HG03432 (cell line): Measurements from ENCODE around the gene PTPN12.
"Not testable (repeated sequence)": the region's sequence is repeated elsewhere in the genome, so short reads cannot be mapped to it uniquely, and the experiment has no call there.

Experiments
- ATAC-seq: cut with Tn5 transposase; IDR thresholded peaks from one replicate; pipeline ENCODE4 v1.9.1; 2021; ENCODE audit warnings: mild to moderate bottlenecking, moderate library complexity; ENCODE audit not compliant: unreplicated experiment

Gene PTPN12

DNA sequence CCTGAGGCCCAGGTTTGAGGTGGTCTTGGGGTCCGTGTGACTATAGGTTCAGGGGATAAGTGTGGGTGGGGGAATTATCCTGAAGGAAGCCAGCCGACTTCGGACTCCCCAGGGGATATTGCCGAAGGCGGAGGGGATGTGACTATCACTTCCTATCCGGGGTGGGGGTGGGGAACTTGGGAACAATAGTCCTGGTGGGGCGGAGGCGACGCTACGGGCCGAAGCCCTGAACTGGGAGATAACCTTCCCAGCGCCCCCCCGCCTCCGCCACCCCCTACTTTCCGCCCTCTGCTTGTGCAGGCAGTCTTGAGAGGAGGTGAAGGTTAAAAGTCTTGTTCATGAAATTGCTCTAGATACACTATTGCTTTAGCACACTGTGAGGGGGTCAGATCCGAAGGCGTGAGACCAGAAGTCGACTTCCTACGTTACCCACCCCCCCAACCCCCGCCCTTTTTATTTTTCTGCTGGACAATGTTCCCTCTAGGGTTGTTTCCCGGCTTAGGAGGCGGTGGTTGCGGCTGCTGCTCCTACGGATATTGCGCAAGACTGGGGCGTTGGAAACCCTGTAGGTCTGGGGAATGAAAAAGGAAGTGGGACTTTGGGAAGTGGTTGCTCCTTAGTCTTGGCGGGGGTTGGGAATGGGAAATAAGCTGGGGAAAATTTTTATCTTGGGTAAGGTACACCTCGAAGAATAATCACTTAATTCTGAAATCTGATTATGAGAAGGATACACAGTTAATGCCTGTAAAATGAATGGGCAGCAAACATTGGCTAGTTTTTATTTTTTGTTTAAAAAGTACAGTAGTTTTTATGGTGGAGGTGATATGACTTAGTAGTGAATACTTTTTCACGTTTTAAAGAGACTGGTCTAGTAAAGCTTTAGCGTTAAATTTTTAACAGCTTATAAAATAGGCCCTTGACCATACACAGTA lies 1.5 kb downstream of the PTPN12 start:
- no peak for ATAC-seq

GRCh38 chr7:77540402-77540822 lies 3.3 kb downstream of the PTPN12 start:
- no peak for ATAC-seq

- ATAC-seq: not testable (repeated sequence)
Measured at GRCh38 chr7:77540993-77541392, 3.9 kb downstream of the PTPN12 start.

DNA sequence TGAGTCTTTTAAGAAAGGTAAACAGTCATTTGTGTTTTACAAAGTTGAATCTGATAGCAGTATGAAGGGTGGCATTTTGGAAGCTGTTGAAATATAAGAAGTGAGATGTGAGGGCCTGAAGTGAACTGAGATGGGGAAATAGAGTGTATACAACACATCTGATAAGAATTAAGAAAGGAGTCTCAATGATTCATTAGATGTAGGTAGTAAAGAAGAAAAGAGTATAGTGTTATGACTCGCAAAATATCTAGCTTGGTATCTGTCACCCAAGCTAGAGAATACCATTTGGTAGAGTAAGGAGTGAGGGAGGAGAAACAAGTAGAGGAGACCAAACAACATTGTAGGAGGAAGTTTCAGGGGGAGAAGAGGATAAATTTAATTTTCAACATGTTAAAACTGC lies 5.3 kb downstream of the PTPN12 start:
- ATAC-seq: no peak

DNA sequence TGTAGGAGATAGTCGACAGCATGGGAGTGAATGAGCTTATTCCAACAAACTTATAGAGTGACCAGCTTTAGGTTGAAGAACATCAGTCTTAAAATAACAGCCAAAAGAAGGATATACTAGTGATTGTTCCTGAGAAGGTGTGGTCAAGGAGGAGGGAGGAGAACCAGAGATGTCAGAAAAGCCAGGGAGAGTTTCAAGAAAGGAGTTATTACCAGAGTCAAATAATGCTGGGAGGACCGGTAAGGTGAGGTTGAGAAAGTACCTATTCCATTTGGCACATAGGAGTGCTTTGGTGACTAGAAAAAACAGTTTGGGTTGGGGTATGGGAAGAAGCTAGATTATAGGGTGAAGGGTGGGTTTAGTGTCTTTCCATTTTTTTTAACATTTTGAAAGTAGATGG lies 5.8 kb downstream of the PTPN12 start:
- no peak for ATAC-seq

- no peak for ATAC-seq
Measured at GRCh38 chr7:77543910-77544309, 6.8 kb downstream of the PTPN12 start.

DNA sequence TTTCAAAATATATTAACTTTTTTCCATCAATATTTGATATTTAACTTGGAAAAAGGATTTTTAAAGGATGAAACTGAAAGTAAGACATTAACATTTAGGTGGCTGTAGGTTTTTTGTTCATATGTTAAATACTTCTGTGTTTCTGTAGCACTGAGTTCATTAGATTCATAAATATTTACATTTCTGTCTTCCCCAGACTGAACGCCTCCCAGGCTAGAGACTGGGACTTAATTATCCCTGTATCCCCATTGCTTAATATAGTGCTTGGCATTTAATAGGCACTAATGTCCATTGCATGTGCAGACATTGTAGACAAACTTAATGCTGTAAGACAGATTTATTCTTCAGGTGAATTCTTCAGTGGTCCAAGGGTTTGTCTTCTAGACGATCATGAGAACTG lies 7.4 kb downstream of the PTPN12 start:
- no peak for ATAC-seq

DNA sequence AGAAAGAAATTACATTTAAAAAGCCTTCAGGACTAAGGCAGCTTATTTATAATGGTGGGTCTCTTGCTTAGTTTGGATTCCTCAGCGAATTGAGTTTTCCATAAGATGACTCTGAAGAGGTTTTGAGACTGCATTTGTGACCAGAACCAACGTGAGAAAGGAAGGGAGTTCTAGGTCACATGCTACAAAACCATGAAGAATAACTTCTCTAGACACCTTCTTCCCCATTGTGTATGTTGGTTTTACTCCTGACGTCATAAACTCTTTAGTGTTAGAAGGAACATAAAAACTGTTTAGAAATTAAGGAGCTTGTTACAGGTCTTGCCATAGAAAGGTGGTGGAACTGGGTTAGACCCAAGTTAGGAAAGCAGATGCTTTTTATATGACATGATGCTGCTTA lies 11.1 kb downstream of the PTPN12 start:
- ATAC-seq: no peak

DNA sequence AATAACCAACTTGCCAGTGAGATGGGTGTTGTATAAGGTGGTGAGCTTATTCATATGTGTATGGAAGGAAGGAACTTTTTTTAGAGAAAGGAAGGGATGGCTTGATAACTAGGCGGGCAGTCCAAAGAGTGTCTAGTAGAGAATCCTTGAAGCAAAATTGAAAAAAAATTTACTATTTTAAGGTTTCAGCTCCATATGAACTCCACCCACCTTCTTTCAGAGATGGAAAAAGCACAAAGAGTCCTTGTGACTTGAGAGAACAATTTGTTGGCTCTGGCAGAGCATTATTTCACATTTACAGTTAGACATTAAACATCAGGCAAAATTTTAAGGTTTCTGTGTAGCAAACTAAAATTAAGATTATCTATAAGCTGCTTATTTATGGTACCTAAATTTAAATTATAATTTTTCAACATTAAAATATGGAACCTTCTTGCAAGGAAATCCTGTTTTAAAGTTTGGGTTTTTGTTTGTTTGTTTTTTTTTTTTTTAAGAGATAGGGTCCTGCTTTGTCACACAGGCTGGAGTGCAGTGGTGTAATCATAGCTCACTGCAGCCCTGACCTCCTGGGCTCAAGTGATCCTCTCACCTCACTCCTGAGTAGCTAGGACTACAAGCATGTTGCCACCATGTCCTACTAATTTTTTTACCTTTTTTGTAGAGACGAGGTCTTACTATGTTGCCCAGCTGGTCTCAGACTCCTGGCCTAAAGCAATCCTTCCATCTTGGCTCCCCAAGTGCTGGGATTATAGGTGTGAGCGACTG lies 12.2 kb downstream of the PTPN12 start:
- ATAC-seq: no peak

DNA sequence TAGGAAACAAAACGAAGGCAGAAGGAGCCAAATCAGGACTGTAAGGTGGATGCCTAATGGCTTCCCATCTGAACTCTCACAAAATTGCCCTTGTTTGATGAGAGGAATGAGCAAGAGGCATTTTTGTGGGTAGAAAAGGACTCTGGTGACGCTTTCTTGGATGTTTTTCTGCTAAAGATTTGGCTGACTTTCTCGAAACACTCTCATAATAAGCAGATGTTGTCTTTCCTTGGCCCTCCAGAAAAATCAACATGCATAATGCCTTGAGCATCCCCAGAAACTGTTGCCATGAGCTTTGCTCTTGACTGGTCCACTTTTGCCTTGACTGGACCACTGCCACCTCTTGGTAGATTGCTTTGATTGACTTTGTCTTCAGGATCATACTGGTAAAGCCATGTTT lies 13.5 kb downstream of the PTPN12 start:
- no peak for ATAC-seq

DNA sequence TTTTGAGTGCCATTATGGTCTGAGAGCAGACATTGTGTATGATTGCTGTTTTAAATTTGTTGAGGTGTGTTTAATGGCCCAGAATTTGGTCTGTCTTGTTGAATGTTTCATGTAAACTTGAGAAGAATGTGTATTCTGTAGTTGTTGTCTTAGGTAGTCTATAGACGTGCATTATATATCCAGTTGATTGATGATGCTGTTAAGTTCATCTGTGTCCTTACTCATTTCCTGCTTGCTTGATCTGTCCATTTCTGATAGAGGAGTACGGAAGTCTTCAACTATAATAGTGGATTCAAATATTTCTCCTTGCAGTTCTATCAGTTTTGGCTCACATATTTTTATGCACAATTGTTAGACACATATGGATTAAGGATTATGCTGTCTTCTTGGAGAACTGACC lies 16.0 kb downstream of the PTPN12 start:
- ATAC-seq: no peak

- ATAC-seq: no peak
Measured at GRCh38 chr7:77558284-77558967, 21.3 kb downstream of the PTPN12 start.

DNA sequence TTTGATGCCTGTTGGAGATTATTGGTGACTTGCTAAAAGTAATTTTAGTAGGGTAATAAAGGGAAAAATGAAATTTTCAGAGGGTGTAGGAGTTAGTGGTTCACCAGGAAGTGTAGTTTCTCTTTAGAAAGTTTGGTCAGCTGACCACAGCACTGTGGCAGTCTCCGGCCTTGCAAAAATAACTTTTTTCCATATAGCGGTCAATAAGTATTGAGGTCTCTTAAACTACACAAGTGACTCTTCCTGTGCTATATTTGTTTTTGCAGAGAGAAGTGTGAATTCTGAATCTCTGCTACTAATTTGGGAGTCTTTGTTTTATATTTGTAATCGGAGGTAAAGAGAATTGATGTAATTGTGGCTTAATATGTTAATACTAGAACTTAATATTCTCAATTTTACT lies 24.3 kb downstream of the PTPN12 start:
- ATAC-seq: peak; percentile 81

GRCh38 chr7:77563275-77563674 lies 26.2 kb downstream of the PTPN12 start:
- ATAC-seq: no peak

DNA sequence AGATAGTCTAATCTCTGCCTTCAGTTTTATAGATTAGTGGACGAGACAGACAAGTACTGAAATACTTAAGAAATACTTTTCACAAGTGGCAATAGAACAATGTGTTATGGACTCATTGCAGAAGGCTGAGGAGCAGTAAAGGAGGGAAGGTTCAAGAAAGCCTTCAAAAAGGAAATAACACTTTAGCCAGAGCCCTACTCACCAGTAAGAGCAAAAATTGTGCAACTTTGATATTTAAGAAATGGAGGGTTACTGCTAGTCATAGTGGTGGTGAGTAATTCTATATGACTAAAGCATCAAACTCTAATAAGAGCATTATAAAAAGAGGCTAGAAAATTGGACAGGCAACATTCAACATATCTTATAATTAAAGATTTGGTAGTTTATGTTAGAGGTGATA lies 28.8 kb downstream of the PTPN12 start:
- ATAC-seq: no peak

DNA sequence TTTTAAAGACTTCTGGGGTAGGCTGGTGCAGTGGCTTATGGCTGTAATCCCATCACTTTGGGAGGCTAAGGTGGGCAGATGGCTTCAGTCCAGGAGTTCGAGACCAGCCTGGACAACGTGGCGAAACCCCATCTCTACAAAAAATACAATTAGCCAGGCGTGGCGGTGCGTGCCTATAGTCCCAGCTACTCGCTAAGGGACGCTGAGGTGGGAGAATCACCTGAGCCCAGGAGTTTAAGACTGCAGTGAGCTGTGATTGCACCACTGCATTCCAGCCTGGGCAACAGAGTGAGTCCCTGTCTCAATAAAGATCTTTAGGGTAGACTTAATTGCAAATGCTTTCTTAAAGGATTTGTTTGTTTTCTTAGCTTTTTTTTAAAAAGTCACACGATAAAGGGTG lies 29.3 kb downstream of the PTPN12 start:
- no peak for ATAC-seq

DNA sequence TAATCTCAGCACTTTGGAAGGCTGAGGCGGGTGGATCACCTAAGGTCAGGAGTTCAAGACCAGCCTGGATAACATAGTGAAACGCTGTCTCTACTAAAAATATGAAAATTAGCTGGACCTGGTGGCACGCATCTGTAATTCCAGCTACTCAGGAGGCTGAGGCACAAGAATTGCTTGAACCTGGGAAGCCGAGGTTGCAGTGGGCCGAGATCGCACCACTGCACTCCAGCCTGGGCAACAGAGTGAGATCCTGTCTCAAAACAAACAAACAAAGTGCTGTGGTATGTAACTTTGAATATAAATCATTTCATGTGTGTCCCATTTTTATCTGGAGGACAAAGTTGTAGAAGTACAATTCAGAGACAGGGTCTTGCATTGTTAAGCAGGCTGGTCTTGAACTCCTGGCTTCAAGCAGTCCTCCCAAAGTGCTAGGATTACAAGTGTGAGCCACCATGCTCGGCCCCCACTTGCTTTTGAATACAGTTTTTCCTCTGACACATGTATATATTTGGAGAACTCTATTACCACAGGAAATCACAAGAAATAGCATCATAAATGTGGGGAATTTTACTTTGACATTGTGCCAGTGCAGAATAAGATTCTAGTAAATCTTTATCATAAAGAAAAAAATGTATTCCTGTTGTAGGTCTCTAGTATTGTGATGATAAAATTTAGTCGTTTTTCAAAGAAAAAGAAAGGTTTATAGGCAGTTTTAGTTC lies 32.6 kb downstream of the PTPN12 start:
- no peak for ATAC-seq

DNA sequence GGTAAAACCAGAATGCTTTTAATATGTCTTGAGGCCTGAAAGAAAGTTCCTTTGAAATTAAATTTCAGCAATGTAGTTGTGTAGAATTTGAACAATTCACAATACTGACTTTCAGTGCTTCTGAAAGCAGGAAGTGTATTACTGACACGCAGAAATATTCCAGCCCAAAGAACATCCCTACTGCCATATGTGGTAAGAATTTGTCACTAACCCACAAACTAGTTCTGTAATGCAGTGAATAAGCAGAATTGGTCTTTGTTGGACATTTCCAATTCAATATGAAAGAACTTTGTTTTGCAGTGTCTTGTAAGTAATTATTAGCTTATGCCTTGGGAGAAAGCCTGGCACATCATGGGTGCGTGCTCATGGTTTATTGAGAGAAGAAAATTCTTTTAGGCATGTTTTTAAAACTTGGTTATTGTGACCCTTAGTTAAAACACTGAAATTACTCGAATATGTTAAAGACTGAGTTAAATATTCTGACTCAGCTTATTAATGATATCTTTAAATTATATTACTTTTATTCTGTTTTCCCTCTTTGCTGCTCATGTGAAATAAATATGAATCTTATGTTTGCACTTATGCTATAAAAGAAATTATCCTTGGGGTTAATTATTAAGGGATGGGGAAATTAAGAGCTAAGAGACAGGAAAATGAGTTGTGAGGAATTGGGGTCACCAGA lies 33.4 kb downstream of the PTPN12 start:
- ATAC-seq: peak; percentile 66

- no peak for ATAC-seq
Measured at GRCh38 chr7:77571801-77572200, 34.7 kb downstream of the PTPN12 start.

GRCh38 chr7:77575187-77575586 lies 38.1 kb downstream of the PTPN12 start:
- ATAC-seq: no peak
